ENCODE results near the gene TMEM219.
"Not testable (repeated sequence)": the region's sequence is repeated elsewhere in the genome, so short reads cannot be mapped to it uniquely, and the experiment has no call there.

Gene TMEM219

GRCh38 chr16:30016555-30017276, 54.8 kb downstream of the TMEM219 start:
- DNase-seq, result no peak

DNA sequence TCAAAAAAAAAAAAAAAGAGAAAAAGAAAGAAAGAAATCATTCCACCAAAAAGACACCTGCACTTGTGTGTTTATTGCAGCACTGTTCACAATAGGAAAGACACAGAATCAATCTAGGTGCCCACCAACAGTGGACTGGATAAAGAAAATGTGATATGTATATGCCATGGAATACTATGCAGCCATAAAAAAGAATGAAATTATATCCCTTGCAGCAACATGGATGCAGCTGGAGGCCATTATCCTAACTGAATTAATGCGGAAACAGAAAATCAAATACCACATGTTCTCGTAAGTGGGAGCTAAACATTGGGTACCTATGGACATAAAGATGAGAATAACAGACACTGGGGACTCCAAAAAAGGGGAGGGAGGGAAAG, 55.4 kb downstream of the TMEM219 start:
- no peak for DNase-seq

DNA sequence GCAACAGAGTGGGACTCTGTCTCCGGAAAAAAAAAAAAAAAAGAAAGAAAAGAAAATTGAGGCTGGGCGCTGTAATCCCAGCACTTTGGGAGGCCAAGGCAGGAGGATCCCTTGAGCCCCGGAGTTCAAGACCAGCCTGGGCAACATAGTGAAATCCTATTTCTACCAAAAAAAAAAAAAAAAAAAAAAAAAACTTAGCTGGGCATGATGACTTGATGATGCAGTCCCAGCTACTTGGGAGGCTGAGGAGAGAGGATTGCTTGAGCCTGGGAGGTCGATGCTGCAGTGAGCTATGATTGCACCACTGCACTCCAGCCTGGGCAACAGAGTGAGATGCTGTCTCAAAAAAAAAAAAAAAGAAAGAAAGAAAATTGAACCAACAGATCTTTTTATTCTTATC, 56.1 kb downstream of the TMEM219 start:
- not testable (repeated sequence) for DNase-seq

GRCh38 chr16:30018731-30019158, 56.9 kb downstream of the TMEM219 start:
- no peak for DNase-seq

Data from NCI-H748 treated with DMSO at 0.1 percent for 48 hours (cell line).